ENCODE data around the gene NOL11. TPM values are rescaled to one million over a fixed set of nuclear protein-coding genes. Genes with fewer than 3 reads are reported as not detected.

NOL11 gene
- total and polyA plus RNA-seq, 11 donors: 18.1 to 34.0 (median 22.6) TPM

DNA sequence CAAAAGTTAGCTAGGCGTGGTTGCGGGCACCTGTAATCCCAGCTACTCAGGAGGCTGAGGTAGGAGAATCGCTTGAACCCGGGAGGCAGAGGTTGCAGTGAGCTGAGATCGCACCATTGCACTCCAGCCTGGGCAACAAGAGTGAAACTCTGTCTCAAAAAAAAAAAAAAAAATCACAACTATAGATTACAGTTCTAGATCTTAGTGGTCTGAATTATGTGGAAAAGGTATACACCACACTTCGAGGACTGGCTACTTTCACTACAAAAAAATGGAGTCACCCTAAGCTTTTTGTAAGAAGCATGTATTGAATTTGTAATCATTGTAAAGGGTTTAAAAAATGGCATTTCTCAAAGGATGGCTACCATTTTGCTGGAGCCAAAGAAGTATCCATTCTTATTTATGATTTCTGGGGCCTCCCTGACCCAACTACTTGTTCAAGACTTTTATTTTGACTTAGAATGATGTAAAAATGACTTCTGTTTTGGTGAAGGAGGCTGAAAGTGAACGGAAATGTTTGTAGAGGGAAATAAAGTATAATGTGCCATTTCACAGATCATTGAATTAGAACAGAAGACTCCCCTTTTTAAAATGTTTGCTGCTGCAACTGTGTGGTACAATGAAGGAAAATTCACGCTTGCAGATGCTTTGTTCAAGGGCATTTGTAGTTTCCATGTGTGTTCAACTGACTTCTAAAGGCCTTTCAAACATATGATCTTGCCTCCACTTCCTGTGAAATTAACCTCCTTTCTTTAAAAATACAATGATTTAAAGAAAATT is 37.1 kb upstream of the NOL11 start:
- WGBS, 4 donors: 94 to 99% (median 96%) methylated on average over 8 of the region's 8 CpGs
- Histone ChIP-seq H3K36me3 (peaks cover 0 to 17% (median 0%) of the 10 kb centered on the region in 9 donors), H3K27me3 (no peaks in the 10 kb centered on the region), H3K9me3 (no peaks in the 10 kb centered on the region), H3K27ac (no peak overlapping the region), H3K4me3 (no peak overlapping the region), H3K4me1 (peaks cover 0 to 17% (median 4%) of the 10 kb centered on the region in 12 donors)
- ATAC-seq: no peak
- no peak for DNase-seq
- intact Hi-C loops (cut with DNase I): loop anchor here in 1 of 10 donors (10.0 kb wide), 1 partner anchor 206 kb away; no protein-coding TSS in a partner anchor
- TF ChIP-seq POLR2A (IDR thresholded peaks at IDR 0.05) (no peak), CTCF (IDR thresholded peaks at IDR 0.05) (no peak)

DNA sequence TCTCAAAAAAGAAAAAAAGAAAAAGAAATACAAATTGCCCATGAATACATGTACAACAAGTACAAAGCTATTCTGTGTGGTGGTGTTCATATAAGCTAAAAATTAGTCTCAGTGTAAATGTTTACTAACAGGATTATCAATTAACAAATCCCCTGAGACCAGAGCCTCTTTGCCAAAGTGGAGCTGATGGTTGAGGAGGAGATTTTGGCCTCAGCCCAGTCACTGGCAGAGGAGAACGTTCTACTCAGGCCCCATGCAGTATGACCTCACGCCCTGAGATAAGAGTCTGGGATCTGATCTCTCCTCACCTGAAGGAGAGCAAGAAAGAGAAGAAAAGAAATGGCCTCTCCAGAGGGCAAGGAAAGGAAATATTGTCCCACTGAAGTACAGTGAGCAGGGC is 35.5 kb upstream of the NOL11 start:
- Histone ChIP-seq H3K27ac (no peak overlapping the region), H3K9me3 (no peaks in the 10 kb centered on the region), H3K4me3 (no peak overlapping the region), H3K4me1 (peaks cover 0 to 1% (median 0%) of the 10 kb centered on the region in 12 donors), H3K36me3 (peaks cover 0 to 8% (median 0%) of the 10 kb centered on the region in 9 donors), H3K27me3 (no peaks in the 10 kb centered on the region)
- DNase-seq (no peak), ATAC-seq (no peak)
- intact Hi-C loops (cut with DNase I): loop anchor here in 1 of 10 donors (10.0 kb wide), 1 partner anchor 207 kb away; no protein-coding TSS in a partner anchor
- 40 to 56% (median 44%) methylated on average over 2 of the region's 2 CpGs for WGBS, 4 donors
- TF ChIP-seq POLR2A (IDR thresholded peaks at IDR 0.05) (no peak), CTCF (IDR thresholded peaks at IDR 0.05) (no peak)

DNA sequence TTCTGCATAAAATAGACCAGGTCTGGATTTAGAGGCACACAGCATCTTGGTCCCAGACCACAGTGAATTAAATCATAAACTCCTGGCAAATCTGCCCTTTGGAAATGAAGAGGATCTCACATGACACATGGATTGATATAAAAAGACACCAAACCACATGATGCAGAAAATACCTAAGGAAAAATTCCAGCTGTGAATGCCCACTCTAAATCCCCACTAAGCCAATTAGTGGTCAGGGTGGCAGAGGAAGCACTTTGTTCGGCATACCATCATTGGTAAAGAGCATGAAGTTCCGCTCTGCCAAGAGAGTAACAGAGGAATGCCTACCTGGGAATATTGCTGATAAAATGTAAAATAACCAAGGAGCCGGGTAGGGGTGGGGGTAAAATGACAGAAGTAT is 32.4 kb upstream of the NOL11 start:
- Histone ChIP-seq H3K9me3 (no peaks in the 10 kb centered on the region), H3K36me3 (peaks cover 0 to 4% (median 0%) of the 10 kb centered on the region in 9 donors), H3K27ac (no peak overlapping the region), H3K4me3 (no peak overlapping the region), H3K4me1 (peaks cover 0 to 6% (median 0%) of the 10 kb centered on the region in 12 donors), H3K27me3 (no peaks in the 10 kb centered on the region)
- DNase-seq (no peak), ATAC-seq (no peak)
- WGBS, 4 donors: 85 to 99% (median 98%) methylated on average over 3 of the region's 3 CpGs
- TF ChIP-seq POLR2A (IDR thresholded peaks at IDR 0.05): no peak
- no peak for TF ChIP-seq CTCF (IDR thresholded peaks at IDR 0.05)
- intact Hi-C loops (cut with DNase I): loop anchor here in 3 of 10 donors (5.0 to 10.0 kb wide), 4 partner anchors 48 to 968 kb away; no protein-coding TSS in a partner anchor

- WGBS, 4 donors: 75 to 88% (median 84%) methylated on average over 2 of the region's 2 CpGs
- no peak for ATAC-seq
- Histone ChIP-seq H3K4me3 (no peak overlapping the region), H3K9me3 (no peaks in the 10 kb centered on the region), H3K27me3 (no peaks in the 10 kb centered on the region), H3K27ac (no peak overlapping the region), H3K4me1 (peaks cover 0 to 6% (median 0%) of the 10 kb centered on the region in 12 donors), H3K36me3 (peaks cover 0 to 4% (median 0%) of the 10 kb centered on the region in 9 donors)
- no peak for TF ChIP-seq POLR2A (IDR thresholded peaks at IDR 0.05)
- no peak for TF ChIP-seq CTCF (IDR thresholded peaks at IDR 0.05)
- intact Hi-C loops (cut with DNase I): loop anchor here in 4 of 10 donors (2.0 to 10.0 kb wide), 5 partner anchors 49 to 969 kb away; partner anchors contain the start of gene PITPNC1 (in 1 of the 4)
- no peak for DNase-seq
Measured at GRCh38 chr17:67686241-67686640, 31.5 kb upstream of the NOL11 start.

Measured in heart left ventricle (tissue), 16 donors.